RWPE2 (cell line): ENCODE measurements around the gene OSGIN1.

ENCODE experiments used
- ATAC-seq: fragments of 200-7000 bp; cut with Tn5 transposase; 3 replicates; pipeline ENCODE4 v1.9.1; 2021; ENCODE audit warnings: low read depth
- DNase-seq: peaks from one replicate; pipeline ENCODE4 v3.0.0-alpha.2; 2020; ENCODE audit warnings: low spot score
- H3K27ac ChIP-seq: fragments of 450-650 bp; 2 replicates; pipeline ENCODE4 v1.5.1; 2017; ENCODE audit warnings: mild to moderate bottlenecking; ENCODE audit not compliant: poor library complexity, severe bottlenecking
- H3K27me3 ChIP-seq: fragments of 250-450 bp; sonication (Bioruptor Pico); 2 replicates; pipeline ENCODE4 v1.5.1; 2021; ENCODE audit warnings: mild to moderate bottlenecking, moderate library complexity; ENCODE audit not compliant: insufficient read depth, poor library complexity, severe bottlenecking
- H3K36me3 ChIP-seq: fragments of 250-450 bp; sonication (Bioruptor Pico); 2 replicates; pipeline ENCODE4 v1.5.1; 2020; ENCODE audit warnings: low read depth, mild to moderate bottlenecking, moderate library complexity
- H3K4me1 ChIP-seq: fragments of 250-450 bp; sonication (Bioruptor Pico); 2 replicates; pipeline ENCODE4 v1.5.1; 2021; ENCODE audit warnings: mild to moderate bottlenecking, moderate library complexity; ENCODE audit not compliant: insufficient read depth, poor library complexity, severe bottlenecking
- H3K4me3 ChIP-seq: fragments of 250-450 bp; sonication (Bioruptor Pico); 2 replicates; pipeline ENCODE4 v1.5.1; 2021; ENCODE audit warnings: mild to moderate bottlenecking, moderate library complexity; ENCODE audit not compliant: severe bottlenecking
- H3K9me3 ChIP-seq: fragments of 250-450 bp; sonication (Bioruptor Pico); 2 replicates; pipeline ENCODE4 v1.5.1; 2021; ENCODE audit warnings: mild to moderate bottlenecking, moderate library complexity; ENCODE audit not compliant: severe bottlenecking
- CTCF ChIP-seq: fragments of 450-650 bp; IDR thresholded peaks from one replicate; pipeline ENCODE4 v1.5.1; 2017; ENCODE audit warnings: mild to moderate bottlenecking, moderate library complexity; ENCODE audit not compliant: poor library complexity, severe bottlenecking

The OSGIN1 gene

GRCh38 chr16:83964684-83965443 lies 11.8 kb downstream of the OSGIN1 start:
- Histone ChIP-seq H3K4me1 (no peaks in the 10 kb centered on the region), H3K9me3 (no peaks in the 10 kb centered on the region), H3K27ac (no peak overlapping the region), H3K4me3 (no peak overlapping the region), H3K27me3 (peaks cover 5% of the 10 kb centered on the region), H3K36me3 (peaks cover 6% of the 10 kb centered on the region)
- DNase-seq (no peak), ATAC-seq (no peak)
- no peak for TF ChIP-seq CTCF

- 0 out of 2 replicates have a peak, but pooled peaks cover 4% of the 10 kb centered on the region for H3K36me3 ChIP-seq
- no peak overlapping the region for H3K27ac ChIP-seq
- no peak overlapping the region for H3K4me3 ChIP-seq
- peaks cover 5% of the 10 kb centered on the region for H3K27me3 ChIP-seq
- H3K9me3 ChIP-seq = no peaks in the 10 kb centered on the region
- TF ChIP-seq CTCF = no peak
- ATAC-seq (no peak), DNase-seq (no peak)
- H3K4me1 ChIP-seq = no peaks in the 10 kb centered on the region
Observed at GRCh38 chr16:83965444-83966152, 12.6 kb downstream of the OSGIN1 start.

- H3K27ac ChIP-seq = no peak overlapping the region
- TF ChIP-seq CTCF = no peak
- peaks cover 5% of the 10 kb centered on the region for H3K27me3 ChIP-seq
- ATAC-seq = no peak
- no peaks in the 10 kb centered on the region for H3K4me1 ChIP-seq
- no peak for DNase-seq
- 0 out of 2 replicates have a peak, but pooled peaks cover 4% of the 10 kb centered on the region for H3K36me3 ChIP-seq
- H3K4me3 ChIP-seq = no peak overlapping the region
- H3K9me3 ChIP-seq = no peaks in the 10 kb centered on the region
Observed at GRCh38 chr16:83966153-83966696, 13.2 kb downstream of the OSGIN1 start.

- 0 out of 2 replicates have a peak, but pooled peaks cover 2% of the 10 kb centered on the region for H3K36me3 ChIP-seq
- ATAC-seq (no peak), DNase-seq (no peak)
- H3K27ac ChIP-seq = no peak overlapping the region
- peaks cover 5% of the 10 kb centered on the region for H3K27me3 ChIP-seq
- no peak for TF ChIP-seq CTCF
- H3K4me1 ChIP-seq = no peaks in the 10 kb centered on the region
- H3K4me3 ChIP-seq = no peak overlapping the region
- H3K9me3 ChIP-seq = no peaks in the 10 kb centered on the region
Observed at GRCh38 chr16:83967091-83967490, 14.1 kb downstream of the OSGIN1 start.
